SK-N-SH (cell line): Measurements from ENCODE around the gene CYLD.

Experiments used
- CHD2 ChIP-seq: fragments of 150-350 bp; IDR thresholded peaks from 2 replicates; pipeline ENCODE4 v1.6.1; 2018; ENCODE audit warnings: low read length; ENCODE audit not compliant: partially characterized antibody
- CTCF ChIP-seq: fragments of 200-600 bp; sonication (generic); IDR thresholded peaks from 2 replicates; pipeline ENCODE4 v1.6.1; 2017; ENCODE audit warnings: antibody characterized with exemption, mild to moderate bottlenecking, moderate library complexity
- EP300 ChIP-seq, 2 experiments: IDR thresholded peaks; 2 replicates each; pipeline versions ENCODE4 v1.4.0 to v1.6.1; 2012; ENCODE audit warnings: borderline replicate concordance in 1 of 2, low read depth in 1 of 2, low read length in 1 of 2
- EZH2phosphoT487 ChIP-seq: fragments of 200-600 bp; sonication (generic); IDR thresholded peaks from 2 replicates; pipeline ENCODE4 v1.6.1; 2017; ENCODE audit warnings: low read depth, mixed run types, mild to moderate bottlenecking, antibody characterized with exemption, moderate library complexity, borderline replicate concordance
- FOXM1 ChIP-seq: IDR thresholded peaks from 2 replicates; pipeline ENCODE4 v1.4.0; 2012; ENCODE audit warnings: low read depth, mild to moderate bottlenecking
- GABPA ChIP-seq: IDR thresholded peaks from 2 replicates; pipeline ENCODE4 v1.4.0; 2012; ENCODE audit warnings: low read depth, mild to moderate bottlenecking
- IRF3 ChIP-seq: fragments of 150-350 bp; IDR thresholded peaks from 2 replicates; pipeline ENCODE4 v1.6.1; 2016; ENCODE audit warnings: mild to moderate bottlenecking, low read depth, low read length
- MAX ChIP-seq: IDR thresholded peaks from 2 replicates; pipeline ENCODE4 v1.4.0; 2012; ENCODE audit warnings: low read depth
- MEF2A ChIP-seq: IDR thresholded peaks from 2 replicates; pipeline ENCODE4 v1.4.0; 2012; ENCODE audit warnings: low read depth, borderline replicate concordance
- POLR2AphosphoS5 ChIP-seq: IDR thresholded peaks from 2 replicates; pipeline ENCODE4 v1.6.1; 2012; ENCODE audit warnings: low read depth, low read length
- RAD21 ChIP-seq: IDR thresholded peaks from 2 replicates; pipeline ENCODE4 v1.6.1; 2012; ENCODE audit warnings: mild to moderate bottlenecking, low read length
- RFX5 ChIP-seq: IDR thresholded peaks from 2 replicates; pipeline ENCODE4 v1.6.1; 2012; ENCODE audit warnings: mild to moderate bottlenecking, improper control_type of control experiment, low read length
- TAF1 ChIP-seq: IDR thresholded peaks from 2 replicates; pipeline ENCODE4 v1.6.1; 2012; ENCODE audit warnings: low read depth, mild to moderate bottlenecking, low read length, moderate library complexity, borderline replicate concordance
- TF ChIP-seq, protein P1 (sequence below): IDR thresholded peaks from 2 replicates; pipeline ENCODE4; 2012

GRCh38 chr16:50741781-50742575 is at the start of gene CYLD:
- TF ChIP-seq CTCF (no peak), MAX (no peak), EP300 (IDR thresholded peaks at IDR 0.05; ENCODE audit: borderline replicate concordance in 1 of 2, low read depth in 1 of 2, low read length in 1 of 2) (no peak), GABPA (peak; percentile 60), FOXM1 (no peak), CHD2 (peak; percentile 84), RAD21 (no peak), RFX5 (no peak; the same call in 1 of the 2 replicates), POLR2AphosphoS5 (no peak), MEF2A (no peak), TAF1 (peak; percentile 27; the same call in 1 of the 2 replicates), EZH2phosphoT487 (no peak), IRF3 (peak; percentile 75)
- TF ChIP-seq, protein P1, sequence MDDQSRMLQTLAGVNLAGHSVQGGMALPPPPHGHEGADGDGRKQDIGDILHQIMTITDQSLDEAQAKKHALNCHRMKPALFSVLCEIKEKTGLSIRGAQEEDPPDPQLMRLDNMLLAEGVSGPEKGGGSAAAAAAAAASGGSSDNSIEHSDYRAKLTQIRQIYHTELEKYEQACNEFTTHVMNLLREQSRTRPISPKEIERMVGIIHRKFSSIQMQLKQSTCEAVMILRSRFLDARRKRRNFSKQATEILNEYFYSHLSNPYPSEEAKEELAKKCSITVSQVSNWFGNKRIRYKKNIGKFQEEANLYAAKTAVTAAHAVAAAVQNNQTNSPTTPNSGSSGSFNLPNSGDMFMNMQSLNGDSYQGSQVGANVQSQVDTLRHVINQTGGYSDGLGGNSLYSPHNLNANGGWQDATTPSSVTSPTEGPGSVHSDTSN = peak; percentile 69
